Skeletal muscle satellite cell (primary cell): ENCODE results near the gene CLMP.

Experiments used
- H3K27me3 ChIP-seq: 2 replicates; pipeline ENCODE4 v1.7.0; 2013; ENCODE audit warnings: low read length; ENCODE audit not compliant: control insufficient read depth, insufficient read depth
- H3K36me3 ChIP-seq: 2 replicates; pipeline ENCODE4 v1.7.0; 2013; ENCODE audit warnings: mild to moderate bottlenecking, control low read depth, low read length; ENCODE audit not compliant: insufficient read depth
- H3K4me1 ChIP-seq: 2 replicates; pipeline ENCODE4 v1.7.0; 2013; ENCODE audit warnings: low read length; ENCODE audit not compliant: control insufficient read depth, insufficient read depth
- H3K4me2 ChIP-seq: 2 replicates; pipeline ENCODE4 v1.7.0; 2013; ENCODE audit warnings: mild to moderate bottlenecking, low read length
- H3K4me3 ChIP-seq: 2 replicates; pipeline ENCODE4 v1.7.0; 2013; ENCODE audit warnings: low read length
- H3K9ac ChIP-seq: 2 replicates; pipeline ENCODE4 v1.7.0; 2013; ENCODE audit warnings: mild to moderate bottlenecking, low read depth, low read length, moderate library complexity
- H3K9me3 ChIP-seq: replicated peaks from 2 replicates; pipeline ENCODE4 v1.7.0; 2013; ENCODE audit warnings: mild to moderate bottlenecking, control low read depth, low read length

Gene CLMP

GRCh38 chr11:123187248-123187647 lies 7.8 kb downstream of the CLMP start:
- Histone ChIP-seq H3K27me3 (no peaks in the 10 kb centered on the region), H3K4me1 (peaks cover 93% of the 10 kb centered on the region), H3K9me3 (no peaks in the 10 kb centered on the region)

GRCh38 chr11:123186286-123186685 lies 8.8 kb downstream of the CLMP start:
- Histone ChIP-seq H3K9me3 (no peaks in the 10 kb centered on the region), H3K9ac (peak overlapping the region; percentile 25), H3K36me3 (peaks cover 62% of the 10 kb centered on the region), H3K4me1 (peaks cover 93% of the 10 kb centered on the region), H3K27me3 (no peaks in the 10 kb centered on the region), H3K4me3 (no peak overlapping the region), H3K4me2 (peak overlapping the region; percentile 15)

More at GRCh38 chr11:123187248-123187647, 7.8 kb downstream of the CLMP start:
- H3K9ac ChIP-seq, result peak overlapping the region; percentile 81
- H3K36me3 ChIP-seq, result peaks cover 59% of the 10 kb centered on the region
- H3K4me3 ChIP-seq, result peak overlapping the region; percentile 58
- peak overlapping the region; percentile 79 for H3K4me2 ChIP-seq

GRCh38 chr11:123185326-123185725 lies 9.7 kb downstream of the CLMP start:
- no peak overlapping the region for H3K9ac ChIP-seq
- peaks cover 93% of the 10 kb centered on the region for H3K4me1 ChIP-seq
- H3K27me3 ChIP-seq, result no peaks in the 10 kb centered on the region
- no peaks in the 10 kb centered on the region for H3K9me3 ChIP-seq
- peaks cover 71% of the 10 kb centered on the region for H3K36me3 ChIP-seq
- no peak overlapping the region for H3K4me2 ChIP-seq
- no peak overlapping the region for H3K4me3 ChIP-seq

- Histone ChIP-seq H3K9ac (no peak overlapping the region), H3K4me2 (no peak overlapping the region), H3K4me3 (no peak overlapping the region), H3K4me1 (peaks cover 93% of the 10 kb centered on the region), H3K27me3 (no peaks in the 10 kb centered on the region), H3K36me3 (peaks cover 71% of the 10 kb centered on the region), H3K9me3 (no peaks in the 10 kb centered on the region)
Measured at GRCh38 chr11:123184531-123184930, 10.5 kb downstream of the CLMP start.

- Histone ChIP-seq H3K9ac (no peak overlapping the region), H3K36me3 (peaks cover 67% of the 10 kb centered on the region), H3K9me3 (no peaks in the 10 kb centered on the region), H3K27me3 (no peaks in the 10 kb centered on the region), H3K4me1 (peaks cover 86% of the 10 kb centered on the region), H3K4me3 (no peak overlapping the region), H3K4me2 (no peak overlapping the region)
Measured at GRCh38 chr11:123183391-123184099, 11.5 kb downstream of the CLMP start.

- Histone ChIP-seq H3K9ac (peak overlapping the region; percentile 39), H3K36me3 (peaks cover 68% of the 10 kb centered on the region), H3K9me3 (no peaks in the 10 kb centered on the region), H3K4me2 (peak overlapping the region; percentile 5), H3K4me3 (no peak overlapping the region), H3K27me3 (no peaks in the 10 kb centered on the region), H3K4me1 (peaks cover 73% of the 10 kb centered on the region)
Measured at GRCh38 chr11:123181767-123182500, 13.1 kb downstream of the CLMP start.

- Histone ChIP-seq H3K4me1 (peaks cover 73% of the 10 kb centered on the region), H3K27me3 (no peaks in the 10 kb centered on the region), H3K4me3 (no peak overlapping the region), H3K36me3 (peaks cover 68% of the 10 kb centered on the region), H3K4me2 (peak overlapping the region; percentile 37), H3K9me3 (no peaks in the 10 kb centered on the region), H3K9ac (peak overlapping the region; percentile 39)
Measured at GRCh38 chr11:123181075-123181474, 14.0 kb downstream of the CLMP start.

- H3K9ac ChIP-seq, result peak overlapping the region; percentile 25
Measured at GRCh38 chr11:123180574-123180973, 14.5 kb downstream of the CLMP start.

GRCh38 chr11:123180166-123180565 lies 14.9 kb downstream of the CLMP start:
- H3K9ac ChIP-seq, result peak overlapping the region; percentile 25

More at GRCh38 chr11:123180574-123180973, 14.5 kb downstream of the CLMP start:
- no peaks in the 10 kb centered on the region for H3K27me3 ChIP-seq
- peaks cover 66% of the 10 kb centered on the region for H3K36me3 ChIP-seq
- H3K4me2 ChIP-seq, result peak overlapping the region; percentile 37
- H3K9me3 ChIP-seq, result no peaks in the 10 kb centered on the region
- no peak overlapping the region for H3K4me3 ChIP-seq
- peaks cover 73% of the 10 kb centered on the region for H3K4me1 ChIP-seq

GRCh38 chr11:123179586-123179985 lies 15.5 kb downstream of the CLMP start:
- Histone ChIP-seq H3K9ac (no peak overlapping the region), H3K9me3 (no peaks in the 10 kb centered on the region), H3K4me1 (peaks cover 73% of the 10 kb centered on the region), H3K4me3 (no peak overlapping the region), H3K4me2 (no peak overlapping the region), H3K27me3 (no peaks in the 10 kb centered on the region), H3K36me3 (peaks cover 61% of the 10 kb centered on the region)

More at GRCh38 chr11:123180166-123180565, 14.9 kb downstream of the CLMP start:
- Histone ChIP-seq H3K9me3 (no peaks in the 10 kb centered on the region), H3K4me2 (no peak overlapping the region), H3K27me3 (no peaks in the 10 kb centered on the region), H3K36me3 (peaks cover 65% of the 10 kb centered on the region), H3K4me3 (no peak overlapping the region), H3K4me1 (peaks cover 73% of the 10 kb centered on the region)

- H3K9ac ChIP-seq, result no peak overlapping the region
- H3K4me3 ChIP-seq, result no peak overlapping the region
- no peaks in the 10 kb centered on the region for H3K9me3 ChIP-seq
- peaks cover 72% of the 10 kb centered on the region for H3K4me1 ChIP-seq
- H3K36me3 ChIP-seq, result peaks cover 51% of the 10 kb centered on the region
- H3K4me2 ChIP-seq, result no peak overlapping the region
- H3K27me3 ChIP-seq, result no peaks in the 10 kb centered on the region
Measured at GRCh38 chr11:123178186-123178585, 16.9 kb downstream of the CLMP start.
